ENCODE measurements around the gene ZSCAN16.

DNA sequence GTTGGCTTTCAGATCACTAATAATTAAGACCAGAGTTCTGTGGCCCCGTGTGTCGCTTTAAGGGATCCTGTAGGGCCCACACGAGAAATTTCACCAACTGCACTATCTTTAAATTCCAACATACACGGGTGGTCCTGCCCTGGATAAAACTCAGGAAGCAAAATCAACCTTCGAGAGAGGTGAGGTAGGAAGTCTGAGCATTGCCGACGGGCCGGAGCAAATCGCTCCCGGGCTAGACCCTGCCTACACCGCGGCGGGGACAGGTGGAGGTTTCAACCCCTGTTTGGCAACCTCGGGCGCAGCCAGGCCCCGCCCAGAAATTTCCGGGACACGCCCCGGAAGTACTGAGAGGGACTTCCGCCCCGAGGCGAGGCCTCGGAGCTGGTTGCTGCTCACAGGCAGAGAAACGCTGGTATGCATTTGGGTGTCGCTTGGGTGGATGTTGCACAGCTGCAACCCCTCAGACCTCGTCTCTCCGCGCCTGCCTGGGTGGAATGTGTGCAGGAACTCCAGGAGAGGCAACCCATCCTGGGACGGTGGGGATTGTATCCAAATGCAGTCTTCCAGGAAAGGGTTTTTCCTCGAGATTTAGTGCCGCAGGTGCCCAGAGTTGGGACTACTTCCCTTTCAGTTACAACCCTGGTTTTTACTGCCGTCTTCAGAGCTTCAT lies 37.1 kb downstream of the ZSCAN16 start:
- TF ChIP-seq EZH2 (IDR thresholded peaks at IDR 0.05; ENCODE audit: low read length, unreplicated experiment) = no peak
- TF ChIP-seq, protein P1, sequence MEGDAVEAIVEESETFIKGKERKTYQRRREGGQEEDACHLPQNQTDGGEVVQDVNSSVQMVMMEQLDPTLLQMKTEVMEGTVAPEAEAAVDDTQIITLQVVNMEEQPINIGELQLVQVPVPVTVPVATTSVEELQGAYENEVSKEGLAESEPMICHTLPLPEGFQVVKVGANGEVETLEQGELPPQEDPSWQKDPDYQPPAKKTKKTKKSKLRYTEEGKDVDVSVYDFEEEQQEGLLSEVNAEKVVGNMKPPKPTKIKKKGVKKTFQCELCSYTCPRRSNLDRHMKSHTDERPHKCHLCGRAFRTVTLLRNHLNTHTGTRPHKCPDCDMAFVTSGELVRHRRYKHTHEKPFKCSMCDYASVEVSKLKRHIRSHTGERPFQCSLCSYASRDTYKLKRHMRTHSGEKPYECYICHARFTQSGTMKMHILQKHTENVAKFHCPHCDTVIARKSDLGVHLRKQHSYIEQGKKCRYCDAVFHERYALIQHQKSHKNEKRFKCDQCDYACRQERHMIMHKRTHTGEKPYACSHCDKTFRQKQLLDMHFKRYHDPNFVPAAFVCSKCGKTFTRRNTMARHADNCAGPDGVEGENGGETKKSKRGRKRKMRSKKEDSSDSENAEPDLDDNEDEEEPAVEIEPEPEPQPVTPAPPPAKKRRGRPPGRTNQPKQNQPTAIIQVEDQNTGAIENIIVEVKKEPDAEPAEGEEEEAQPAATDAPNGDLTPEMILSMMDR (conservative IDR thresholded peaks at IDR 0.05; ENCODE audit: low read depth, low read length) = no peak
- TF ChIP-seq EZH2phosphoT487 (IDR thresholded peaks at IDR 0.05; ENCODE audit: borderline replicate concordance, low read length) = no peak

Measured in PC-3 (cell line).